HEK293 (cell line): Measurements from ENCODE around the gene CYTH3.
A peak's percentile ranks its signal among the peaks of the same experiment; 100 is the strongest.
"Not testable (repeated sequence)": the region's sequence is repeated elsewhere in the genome, so short reads cannot be mapped to it uniquely, and the experiment has no call there.

Experiments
- CTCF ChIA-PET: fragments of 350-600 bp; formaldehyde crosslinking; extraction: SDS; loops from one replicate; lab custom pipeline; 2021; ENCODE audit warnings: antibody characterized with exemption; lab: Yijun Ruan, JAX
- POLR2A ChIA-PET: fragments of 300-600 bp; formaldehyde crosslinking; extraction: SDS; loops from one replicate; lab custom pipeline; 2020; ENCODE audit warnings: antibody characterized with exemption, inconsistent platforms; lab: Yijun Ruan, JAX
- H3K27ac ChIP-seq: fragments of 200-500 bp; sonication (Bioruptor generic); 2 replicates; pipeline ENCODE4 v1.5.1; 2014; ENCODE audit warnings: low read depth, low read length, control low read depth, inconsistent platforms; ENCODE audit errors: extremely low read depth
- H3K36me3 ChIP-seq, 2 experiments: fragments of 200-500 bp in 1 of 2; sonication (Bioruptor generic) in 1 of 2; 1 replicate in 1 of 2; 2 replicates in 1 of 2; pipeline ENCODE4 v1.5.1; 2014 to 2017; ENCODE audit warnings: inconsistent platforms in 2 of 2, low read length in 2 of 2; ENCODE audit not compliant: control insufficient read depth in 2 of 2, insufficient read depth in 1 of 2
- H3K4me1 ChIP-seq: fragments of 200-500 bp; sonication (Bioruptor generic); 2 replicates; pipeline ENCODE4 v1.5.1; 2014; ENCODE audit warnings: mild to moderate bottlenecking, low read length, inconsistent platforms; ENCODE audit not compliant: control insufficient read depth, insufficient read depth
- H3K4me3 ChIP-seq: 2 replicates; pipeline ENCODE4 v1.5.1; 2011; ENCODE audit warnings: low read depth, mild to moderate bottlenecking, control low read depth, low read length, moderate library complexity
- H3K9me3 ChIP-seq: fragments of 200-500 bp; sonication (Bioruptor generic); 2 replicates; pipeline ENCODE4 v1.5.1; 2014; ENCODE audit warnings: low read depth, low read length, inconsistent platforms; ENCODE audit not compliant: control insufficient read depth, insufficient read depth
- EGR2 ChIP-seq: fragments of 450-650 bp; formaldehyde crosslinking; IDR thresholded peaks from 2 replicates; pipeline ENCODE4 v1.5.1; 2016; ENCODE audit warnings: low read depth, missing biosample characterization, missing genetic modification characterization
- PRDM6 ChIP-seq: fragments of 450-650 bp; formaldehyde crosslinking; IDR thresholded peaks from 2 replicates; pipeline ENCODE4 v1.5.1; 2017; ENCODE audit warnings: missing biosample characterization, missing genetic modification characterization
- RBAK ChIP-seq: fragments of 450-650 bp; formaldehyde crosslinking; IDR thresholded peaks from 2 replicates; pipeline ENCODE4 v1.5.1; 2016; ENCODE audit warnings: missing biosample characterization, missing genetic modification characterization
- REST ChIP-seq: fragments of 450-650 bp; formaldehyde crosslinking; IDR thresholded peaks from 2 replicates; pipeline ENCODE4 v1.5.1; 2016; ENCODE audit warnings: missing biosample characterization, missing genetic modification characterization
- SETDB1 ChIP-seq: IDR thresholded peaks from one replicate; pipeline ENCODE4 v1.6.1; 2017; ENCODE audit warnings: mild to moderate bottlenecking, low read length, moderate library complexity, mixed read lengths; ENCODE audit not compliant: insufficient read length
- ZFHX2 ChIP-seq: fragments of 450-650 bp; formaldehyde crosslinking; conservative IDR thresholded peaks from 2 replicates; pipeline ENCODE4 v1.5.1; 2016; ENCODE audit warnings: missing biosample characterization, missing genetic modification characterization
- ZNF112 ChIP-seq: fragments of 450-650 bp; formaldehyde crosslinking; IDR thresholded peaks from 2 replicates; pipeline ENCODE4 v1.5.0; 2017; ENCODE audit warnings: missing biosample characterization, missing genetic modification characterization
- ZNF140 ChIP-seq: fragments of 450-650 bp; formaldehyde crosslinking; IDR thresholded peaks from 2 replicates; pipeline ENCODE4 v1.5.1; 2016; ENCODE audit warnings: missing biosample characterization, missing genetic modification characterization
- ZNF175 ChIP-seq: fragments of 450-650 bp; formaldehyde crosslinking; IDR thresholded peaks from 2 replicates; pipeline ENCODE4 v1.5.1; 2016; ENCODE audit warnings: missing biosample characterization, missing genetic modification characterization
- ZNF266 ChIP-seq: fragments of 450-650 bp; formaldehyde crosslinking; IDR thresholded peaks from 2 replicates; pipeline ENCODE4 v1.5.1; 2016; ENCODE audit warnings: missing biosample characterization, missing genetic modification characterization, low read depth
- ZNF302 ChIP-seq: fragments of 450-650 bp; formaldehyde crosslinking; IDR thresholded peaks from 2 replicates; pipeline ENCODE4 v1.5.1; 2016; ENCODE audit warnings: missing biosample characterization, missing genetic modification characterization, low read depth
- ZNF433 ChIP-seq: fragments of 450-650 bp; formaldehyde crosslinking; IDR thresholded peaks from 2 replicates; pipeline ENCODE4 v1.5.1; 2016; ENCODE audit warnings: missing biosample characterization, missing genetic modification characterization, low read depth
- ZNF488 ChIP-seq: fragments of 450-650 bp; formaldehyde crosslinking; IDR thresholded peaks from 2 replicates; pipeline ENCODE4 v1.5.1; 2016; ENCODE audit warnings: missing biosample characterization, missing genetic modification characterization
- ZNF514 ChIP-seq: fragments of 450-650 bp; formaldehyde crosslinking; IDR thresholded peaks from 2 replicates; pipeline ENCODE4 v1.5.1; 2016; ENCODE audit warnings: missing biosample characterization, missing genetic modification characterization
- ZNF747 ChIP-seq: fragments of 450-650 bp; formaldehyde crosslinking; IDR thresholded peaks from 2 replicates; pipeline ENCODE4 v1.5.1; 2016; ENCODE audit warnings: missing biosample characterization, missing genetic modification characterization
- TF ChIP-seq, protein P1 (sequence below): fragments of 450-650 bp; formaldehyde crosslinking; optimal IDR thresholded peaks from 2 replicates; pipeline ENCODE3; 2016; ENCODE audit warnings: missing biosample characterization, mild to moderate bottlenecking, missing genetic modification characterization

Gene CYTH3

DNA sequence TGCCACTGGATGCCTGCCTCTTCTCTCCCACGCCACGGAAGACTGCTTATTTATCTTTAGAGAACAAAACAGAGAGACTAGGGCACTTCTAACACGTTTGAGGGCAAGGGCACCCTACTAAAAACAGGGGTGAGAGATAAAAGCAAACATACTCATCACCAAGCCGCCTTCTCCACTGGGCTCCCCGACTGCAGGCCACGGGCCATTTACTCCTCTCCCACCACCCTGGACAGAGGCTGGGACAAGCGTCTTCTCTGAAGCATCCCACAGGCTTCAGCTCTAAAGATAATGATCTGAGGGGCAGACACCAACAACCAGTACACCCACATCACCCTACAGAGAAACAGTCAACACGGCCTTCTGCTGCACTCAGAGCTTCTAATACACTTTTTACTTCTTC is 78.7 kb downstream of the CYTH3 start:
- H3K27ac ChIP-seq, result no peak overlapping the region
- no peak overlapping the region for H3K4me3 ChIP-seq
- H3K9me3 ChIP-seq, result no peaks in the 10 kb centered on the region
- TF ChIP-seq RBAK (tag by site-specific recombination) (no peak), ZNF433 (no peak), ZNF112 (tag by site-specific recombination) (no peak), SETDB1 (no peak), ZNF175 (tag by site-specific recombination) (no peak), ZNF266 (tag by site-specific recombination) (no peak), ZNF488 (tag by site-specific recombination) (no peak), ZNF140 (tag by site-specific recombination) (no peak), ZNF747 (tag by site-specific recombination) (no peak), ZNF302 (tag by site-specific recombination) (no peak), PRDM6 (tag by site-specific recombination) (no peak), REST (0 out of 2 replicates have a peak, but pooled peaks have one; percentile 11), EGR2 (tag by site-specific recombination) (peak; percentile 61), ZNF514 (tag by site-specific recombination) (no peak), ZFHX2 (tag by site-specific recombination) (peak; percentile 29; the same call in 1 of the 2 replicates)
- TF ChIP-seq, protein P1, sequence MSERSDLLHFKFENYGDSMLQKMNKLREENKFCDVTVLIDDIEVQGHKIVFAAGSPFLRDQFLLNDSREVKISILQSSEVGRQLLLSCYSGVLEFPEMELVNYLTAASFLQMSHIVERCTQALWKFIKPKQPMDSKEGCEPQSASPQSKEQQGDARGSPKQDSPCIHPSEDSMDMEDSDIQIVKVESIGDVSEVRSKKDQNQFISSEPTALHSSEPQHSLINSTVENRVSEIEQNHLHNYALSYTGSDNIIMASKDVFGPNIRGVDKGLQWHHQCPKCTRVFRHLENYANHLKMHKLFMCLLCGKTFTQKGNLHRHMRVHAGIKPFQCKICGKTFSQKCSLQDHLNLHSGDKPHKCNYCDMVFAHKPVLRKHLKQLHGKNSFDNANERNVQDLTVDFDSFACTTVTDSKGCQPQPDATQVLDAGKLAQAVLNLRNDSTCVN (tag by site-specific recombination), result no peak
- H3K36me3 ChIP-seq, result no peaks in the 10 kb centered on the region; a peak in 1 of 3 replicates
- H3K4me1 ChIP-seq, result no peaks in the 10 kb centered on the region; the same call in 1 of the 2 replicates
- POLR2A ChIA-PET, result interaction anchor here (0.7 kb wide), 1 partner anchor 110 kb away, joined by 7 read pairs; no protein-coding TSS in a partner anchor
- CTCF ChIA-PET, result interaction anchor here (0.6 kb wide), 1 partner anchor 141 kb away, joined by 3 read pairs; no protein-coding TSS in a partner anchor

GRCh38 chr7:6190563-6190962 is 81.9 kb downstream of the CYTH3 start:
- not testable (repeated sequence) for H3K27ac ChIP-seq, H3K9me3 ChIP-seq, H3K36me3 ChIP-seq, H3K4me1 ChIP-seq, H3K4me3 ChIP-seq
- ChIA-PET POLR2A (interaction anchor here (0.6 kb wide), 1 partner anchor 12 kb away, joined by 3 read pairs; no protein-coding TSS in a partner anchor), CTCF (interaction anchor here (0.6 kb wide), 1 partner anchor 14 kb away, joined by 5 read pairs; no protein-coding TSS in a partner anchor)
